Fibroblast of skin of back (primary cell): ENCODE data around the gene PCGF1. TPM values are rescaled to one million over a fixed set of nuclear protein-coding genes. Genes with fewer than 3 reads are reported as not detected.
A peak's percentile ranks its signal among the peaks of the same experiment; 100 is the strongest.

Experiments
- DNase-seq: peaks from one replicate; pipeline ENCODE4 v3.0.0-alpha.2; 2013
- polyA plus RNA-seq, 2 experiments: library from polyadenylated mRNA; unstranded; fragments of 120-200 nt; gene quantifications; one replicate each; pipeline ENCODE4 v1.2.1, GENCODE V29; 2013; ENCODE audit not compliant: insufficient read length in 2 of 2

PCGF1 gene
- polyA plus RNA-seq (2013, experiment 1 of 2; ENCODE audit: insufficient read length): 18.6 TPM
- polyA plus RNA-seq (2013, experiment 2 of 2; ENCODE audit: insufficient read length): 14.3 TPM

GRCh38 chr2:74507145-74507925 is at the start of gene PCGF1:
Gene PCGF1 (minus strand): TSS chr2:74507695. CDS start chr2:74507668, 27 bp downstream.
- DNase-seq: peak; percentile 97

- DNase-seq: no peak
Measured at GRCh38 chr2:74556831-74557370, 49.4 kb upstream of the PCGF1 start.

GRCh38 chr2:74556159-74556558 is 48.7 kb upstream of the PCGF1 start:
- DNase-seq: no peak

GRCh38 chr2:74555610-74556103 is 48.2 kb upstream of the PCGF1 start:
- DNase-seq: no peak

- DNase-seq: peak; percentile 41
Measured at GRCh38 chr2:74554820-74555531, 47.5 kb upstream of the PCGF1 start.

- DNase-seq: peak; percentile 93
Measured at GRCh38 chr2:74553892-74554819, 46.7 kb upstream of the PCGF1 start, which contains the start of the genes DOK1 and LOXL3. Gene DOK1 (plus strand): TSS chr2:74554720. CDS start chr2:74554755, 35 bp downstream. Gene LOXL3 (minus strand): TSS chr2:74553942. CDS start chr2:74552634, 1,308 bp downstream.

GRCh38 chr2:74552914-74553811 is 45.7 kb upstream of the PCGF1 start:
- no peak for DNase-seq

GRCh38 chr2:74551942-74552913 is 44.7 kb upstream of the PCGF1 start:
- no peak for DNase-seq

GRCh38 chr2:74551530-74551929 is 44.0 kb upstream of the PCGF1 start:
- DNase-seq: no peak

- peak; percentile 40 for DNase-seq
Measured at GRCh38 chr2:74550231-74550630, 42.7 kb upstream of the PCGF1 start.

GRCh38 chr2:74548900-74549826 is 41.7 kb upstream of the PCGF1 start:
- peak; percentile 61 for DNase-seq

GRCh38 chr2:74548285-74548899 is 40.9 kb upstream of the PCGF1 start:
- DNase-seq: no peak

GRCh38 chr2:74546004-74546403 is 38.5 kb upstream of the PCGF1 start:
- DNase-seq: no peak

- DNase-seq: no peak
Measured at GRCh38 chr2:74544634-74545033, 37.1 kb upstream of the PCGF1 start.

- DNase-seq: no peak
Measured at GRCh38 chr2:74542978-74543377, 35.5 kb upstream of the PCGF1 start.

- no peak for DNase-seq
Measured at GRCh38 chr2:74540291-74540690, 32.8 kb upstream of the PCGF1 start.

- DNase-seq: no peak
Measured at GRCh38 chr2:74538881-74539339, 31.4 kb upstream of the PCGF1 start.

- DNase-seq: no peak
Measured at GRCh38 chr2:74537140-74537539, 29.6 kb upstream of the PCGF1 start.
